Body of pancreas (tissue), 4 donors: ENCODE results near the gene FAM117A.

Experiments used
- CTCF ChIP-seq, 7 experiments: fragments of 450-650 bp in 4 of 7; fragments of 200-600 bp in 3 of 7; sonication (generic) in 3 of 7; IDR thresholded peaks; one replicate each; pipeline ENCODE4 v1.5.1; 2016 to 2019; ENCODE audit warnings: antibody characterized with exemption in 7 of 7
- POLR2A ChIP-seq, 3 donors: fragments of 450-650 bp; IDR thresholded peaks; one replicate each; pipeline ENCODE4 v1.6.1; 2016; ENCODE audit warnings: antibody characterized with exemption in 3 of 3, mild to moderate bottlenecking in 2 of 3

GRCh38 chr17:49752508-49752907 is 11.4 kb downstream of the FAM117A start:
- TF ChIP-seq CTCF (IDR thresholded peaks at IDR 0.05) (no peak), POLR2A (IDR thresholded peaks at IDR 0.05) (no peak)
